ENCODE data around the gene KCNK16. TPM values are rescaled to one million over a fixed set of nuclear protein-coding genes. Genes with fewer than 3 reads are reported as not detected.

The KCNK16 gene
- total and polyA plus RNA-seq, 2 of the 4 experiments (the other 2 are of a cell fraction) = not detected

GRCh38 chr6:39362487-39362865 lies 40.0 kb upstream of the KCNK16 start:
- dilution Hi-C loops (cut with HindIII; ENCODE audit: low sequenced_read_pairs, unreplicated experiment) = no loop called here
- Histone ChIP-seq H4K8ac (ENCODE audit: low read depth in 2 of 2, low read length in 2 of 2) (no peak overlapping the region), H2BK15ac (ENCODE audit: low read depth, low read length) (no peak overlapping the region), H2AK5ac (ENCODE audit: low read depth, low read length) (no peak overlapping the region), H3K56ac (ENCODE audit: extremely low read depth, insufficient read depth, low read length) (no peak overlapping the region), H2BK5ac (ENCODE audit: low read depth, low read length, poor library complexity, severe bottlenecking) (no peak overlapping the region), H3K23ac (ENCODE audit: low read depth, low read length) (no peak overlapping the region), H3K4me2 (ENCODE audit: low read depth, low read length) (no peak overlapping the region), H2AK9ac (replicated peaks; ENCODE audit: low read depth, low read length, poor library complexity) (no peak overlapping the region), H3K79me1 (ENCODE audit: low read depth in 1 of 2, low read length in 2 of 2) (no peaks in the 10 kb centered on the region), H3K36me3 (ENCODE audit: control insufficient read depth, insufficient read depth, low read length) (no peaks in the 10 kb centered on the region), H2BK20ac (ENCODE audit: low read depth, low read length) (no peak overlapping the region), H4K5ac (ENCODE audit: low read depth, low read length) (no peak overlapping the region), H4K91ac (ENCODE audit: insufficient read depth, low read depth, low read length) (no peak overlapping the region), H4K20me1 (ENCODE audit: insufficient read depth, low read length) (no peaks in the 10 kb centered on the region), H3K9me1 (ENCODE audit: insufficient read depth, low read length) (no peaks in the 10 kb centered on the region), H3K4me3 (ENCODE audit: insufficient read depth, low read depth, low read length) (no peak overlapping the region), H3K9me3 (ENCODE audit: control insufficient read depth, insufficient read depth, low read length) (no peaks in the 10 kb centered on the region), H3K4ac (ENCODE audit: low read depth, low read length) (no peak overlapping the region), H3K27me3 (ENCODE audit: control insufficient read depth, insufficient read depth, low read length) (no peaks in the 10 kb centered on the region), H3K27ac (ENCODE audit: insufficient read depth, low read length) (no peak overlapping the region), H2BK120ac (ENCODE audit: low read depth, low read length) (no peak overlapping the region), H2AFZ (replicated peaks; ENCODE audit: low read length, poor library complexity) (no peak overlapping the region), H3K9ac (ENCODE audit: low read depth, low read length) (no peak overlapping the region), H3K4me1 (ENCODE audit: control insufficient read depth, insufficient read depth, low read length) (no peaks in the 10 kb centered on the region; the same call in 1 of the 2 replicates), H3K14ac (replicated peaks; ENCODE audit: low read depth, low read length) (no peak overlapping the region), H3K18ac (ENCODE audit: low read depth, low read length) (no peak overlapping the region)
- in situ Hi-C loops (cut with MboI; ENCODE audit: low sequenced_read_pairs) = loop anchor here (10.0 to 25.0 kb wide), 3 partner anchors 522 to 1675 kb away; partner anchors contain the start of genes TSPO2 and UNC5CL
- WGBS, 2 experiments (ENCODE audit: extremely low coverage in 2 of 2, insufficient read length in 1 of 2) = no CpG with 5 or more reads among the region's 3 CpGs
- TF ChIP-seq RAD21 (IDR thresholded peaks at IDR 0.05; ENCODE audit: low read length) (peak; percentile 23; the same call in 1 of the 2 replicates), CTCF (conservative IDR thresholded peaks at IDR 0.05; ENCODE audit: low read depth, low read length) (no peak), MAZ (IDR thresholded peaks at IDR 0.05; ENCODE audit: borderline replicate concordance, low read depth, low read length) (no peak), NFE2L2 (IDR thresholded peaks at IDR 0.05; ENCODE audit: low read depth, low read length) (no peak)
- no TSS peak for BruUV-seq (replicated peaks)
- ChIA-PET POLR2A (ENCODE audit: unreplicated experiment) (no interaction called here), CTCF (interaction anchor here (0.6 to 1.4 kb wide), 3 partner anchors 9 to 531 kb away, joined by 3 read pairs; no protein-coding TSS in a partner anchor)
- intact Hi-C loops (cut with micrococcal nuclease) = loop anchor here (1.0 to 2.0 kb wide), 3 partner anchors 530 to 946 kb away; no protein-coding TSS in a partner anchor
- DNase-seq = no peak
- peak; percentile 30 for ATAC-seq (ENCODE audit: low read depth)

All from IMR-90 (cell line).